ENCODE results near the gene HLA-DQA1.
"Not testable (repeated sequence)": the region's sequence is repeated elsewhere in the genome, so short reads cannot be mapped to it uniquely, and the experiment has no call there.

HLA-DQA1 gene

DNA sequence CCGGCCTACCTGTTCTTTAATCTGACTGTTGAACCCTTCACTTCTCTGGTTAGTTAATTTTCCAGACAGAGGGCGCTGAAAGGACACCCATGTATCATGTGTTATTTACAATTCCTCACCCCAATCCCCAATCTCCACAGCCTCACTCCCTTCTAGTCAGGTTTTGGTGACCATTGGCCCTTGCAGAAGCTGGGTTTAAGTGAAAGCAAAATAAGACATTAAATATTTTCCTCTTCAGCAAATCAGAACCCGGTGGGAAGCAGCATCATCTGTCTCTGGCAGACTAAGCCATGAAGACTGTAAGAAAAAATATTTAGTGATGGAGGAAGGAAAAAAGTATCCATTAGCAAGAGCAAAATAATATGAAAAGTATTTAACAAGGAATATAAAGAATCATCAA lies 9.4 kb upstream of the HLA-DQA1 start:
- no peaks in the 10 kb centered on the region for H3K9me2 ChIP-seq (replicated peaks; ENCODE audit: insufficient read depth, low read length)
- no peak for TF ChIP-seq EZH2phosphoT487 (conservative IDR thresholded peaks at IDR 0.05; ENCODE audit: low read length)
- no peak overlapping the region for H3K4me3 ChIP-seq (ENCODE audit: insufficient read depth, low read length, poor library complexity, severe bottlenecking)
- peak overlapping the region; percentile 72 for H2AFZ ChIP-seq (ENCODE audit: low read depth, low read length, severe bottlenecking)
- peak overlapping the region; percentile 59 for H3K27ac ChIP-seq (ENCODE audit: low read depth, low read length)
- H3K4me2 ChIP-seq (ENCODE audit: low read depth, low read length, poor library complexity, severe bottlenecking): peak overlapping the region; percentile 50
- H3K9me3 ChIP-seq (ENCODE audit: insufficient read depth, low read length): no peaks in the 10 kb centered on the region
- H3K9ac ChIP-seq (ENCODE audit: low read length): peak overlapping the region; percentile 19
- H3F3A ChIP-seq (ENCODE audit: insufficient read depth): peaks cover 27% of the 10 kb centered on the region
- no peaks in the 10 kb centered on the region for H4K20me1 ChIP-seq (ENCODE audit: low read depth, low read length)
- H3K27me3 ChIP-seq (ENCODE audit: low read length): no peaks in the 10 kb centered on the region
- no peaks in the 10 kb centered on the region for H3K79me2 ChIP-seq (ENCODE audit: insufficient read depth, low read length)
- H3K36me3 ChIP-seq (ENCODE audit: low read length): no peaks in the 10 kb centered on the region

DNA sequence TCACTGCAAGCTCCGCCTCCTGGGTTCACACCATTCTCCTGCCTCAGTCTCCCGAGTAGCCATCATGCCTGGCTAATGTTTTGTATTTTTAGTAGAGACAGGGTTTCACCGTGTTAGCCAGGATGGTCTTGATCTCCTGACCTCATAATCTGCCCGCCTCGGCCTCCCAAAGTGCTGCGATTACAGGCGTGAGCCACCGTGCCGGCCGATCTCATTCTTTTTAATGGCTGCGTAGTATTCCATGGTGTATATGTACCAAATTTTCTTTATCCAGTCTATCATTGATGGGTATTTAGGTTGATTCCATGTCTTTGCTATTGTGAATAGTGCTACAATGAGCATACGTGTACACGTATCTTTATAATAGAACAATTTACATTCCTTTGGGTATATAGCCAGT lies 7.4 kb upstream of the HLA-DQA1 start:
- H3K9me3 ChIP-seq (ENCODE audit: insufficient read depth, low read length); H3K36me3 ChIP-seq (ENCODE audit: low read length); H3K4me3 ChIP-seq (ENCODE audit: insufficient read depth, low read length, poor library complexity, severe bottlenecking); H4K20me1 ChIP-seq (ENCODE audit: low read depth, low read length); H3K27ac ChIP-seq (ENCODE audit: low read depth, low read length); H3K79me2 ChIP-seq (ENCODE audit: insufficient read depth, low read length); H2AFZ ChIP-seq (ENCODE audit: low read depth, low read length, severe bottlenecking); H3K4me2 ChIP-seq (ENCODE audit: low read depth, low read length, poor library complexity, severe bottlenecking); H3K9me2 ChIP-seq (replicated peaks; ENCODE audit: insufficient read depth, low read length); H3K9ac ChIP-seq (ENCODE audit: low read length); H3K27me3 ChIP-seq (ENCODE audit: low read length): not testable (repeated sequence)
- H3F3A ChIP-seq (ENCODE audit: insufficient read depth): peaks cover 10% of the 10 kb centered on the region; the same call in 1 of the 2 replicates

DNA sequence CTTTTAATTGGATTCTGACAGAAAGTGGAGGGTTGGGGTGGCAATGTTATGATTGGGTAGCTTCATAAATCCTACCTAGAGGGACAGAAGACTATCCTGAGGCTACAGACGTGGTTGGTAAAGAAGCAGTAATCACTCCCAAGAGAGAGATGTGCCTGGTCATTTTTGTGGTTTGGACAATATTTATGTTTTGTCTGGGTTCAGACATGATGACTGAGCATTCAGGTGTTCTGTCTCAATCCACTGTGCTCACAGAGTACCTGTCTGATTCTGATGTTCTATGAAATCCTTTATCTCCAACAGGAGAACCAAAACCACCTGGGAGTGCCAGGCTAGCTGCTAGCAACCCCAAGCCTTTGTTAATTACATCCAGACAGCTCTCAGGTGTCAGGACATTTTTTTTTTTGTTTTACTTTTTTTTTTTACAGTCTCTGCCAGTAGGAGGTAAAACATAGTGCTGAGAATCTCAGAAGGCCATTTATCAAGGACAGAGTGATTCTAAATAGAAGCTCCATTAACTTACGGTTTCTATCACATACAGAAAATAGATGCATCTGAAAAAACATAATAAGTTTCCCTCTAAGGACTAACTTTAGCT lies 1.6 kb upstream of the HLA-DQA1 start:
- Histone ChIP-seq H3K79me2 (ENCODE audit: insufficient read depth, low read length) (peaks cover 30% of the 10 kb centered on the region), H3K36me3 (ENCODE audit: low read length) (no peaks in the 10 kb centered on the region), H4K20me1 (ENCODE audit: low read depth, low read length) (no peaks in the 10 kb centered on the region), H3K4me3 (ENCODE audit: insufficient read depth, low read length, poor library complexity, severe bottlenecking) (no peak overlapping the region), H3F3A (ENCODE audit: insufficient read depth) (peaks cover 12% of the 10 kb centered on the region; the same call in 1 of the 2 replicates), H3K27me3 (ENCODE audit: low read length) (no peaks in the 10 kb centered on the region), H3K4me2 (ENCODE audit: low read depth, low read length, poor library complexity, severe bottlenecking) (no peak overlapping the region), H2AFZ (ENCODE audit: low read depth, low read length, severe bottlenecking) (no peak overlapping the region), H3K9me2 (replicated peaks; ENCODE audit: insufficient read depth, low read length) (no peaks in the 10 kb centered on the region), H3K27ac (ENCODE audit: low read depth, low read length) (no peak overlapping the region), H3K9ac (ENCODE audit: low read length) (no peak overlapping the region), H3K9me3 (ENCODE audit: insufficient read depth, low read length) (no peaks in the 10 kb centered on the region)
- TF ChIP-seq, protein P1, sequence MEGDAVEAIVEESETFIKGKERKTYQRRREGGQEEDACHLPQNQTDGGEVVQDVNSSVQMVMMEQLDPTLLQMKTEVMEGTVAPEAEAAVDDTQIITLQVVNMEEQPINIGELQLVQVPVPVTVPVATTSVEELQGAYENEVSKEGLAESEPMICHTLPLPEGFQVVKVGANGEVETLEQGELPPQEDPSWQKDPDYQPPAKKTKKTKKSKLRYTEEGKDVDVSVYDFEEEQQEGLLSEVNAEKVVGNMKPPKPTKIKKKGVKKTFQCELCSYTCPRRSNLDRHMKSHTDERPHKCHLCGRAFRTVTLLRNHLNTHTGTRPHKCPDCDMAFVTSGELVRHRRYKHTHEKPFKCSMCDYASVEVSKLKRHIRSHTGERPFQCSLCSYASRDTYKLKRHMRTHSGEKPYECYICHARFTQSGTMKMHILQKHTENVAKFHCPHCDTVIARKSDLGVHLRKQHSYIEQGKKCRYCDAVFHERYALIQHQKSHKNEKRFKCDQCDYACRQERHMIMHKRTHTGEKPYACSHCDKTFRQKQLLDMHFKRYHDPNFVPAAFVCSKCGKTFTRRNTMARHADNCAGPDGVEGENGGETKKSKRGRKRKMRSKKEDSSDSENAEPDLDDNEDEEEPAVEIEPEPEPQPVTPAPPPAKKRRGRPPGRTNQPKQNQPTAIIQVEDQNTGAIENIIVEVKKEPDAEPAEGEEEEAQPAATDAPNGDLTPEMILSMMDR (IDR thresholded peaks at IDR 0.05; ENCODE audit: insufficient read depth, low read length, poor library complexity, severe bottlenecking): no peak
- TF ChIP-seq EZH2phosphoT487 (conservative IDR thresholded peaks at IDR 0.05; ENCODE audit: low read length): no peak

DNA sequence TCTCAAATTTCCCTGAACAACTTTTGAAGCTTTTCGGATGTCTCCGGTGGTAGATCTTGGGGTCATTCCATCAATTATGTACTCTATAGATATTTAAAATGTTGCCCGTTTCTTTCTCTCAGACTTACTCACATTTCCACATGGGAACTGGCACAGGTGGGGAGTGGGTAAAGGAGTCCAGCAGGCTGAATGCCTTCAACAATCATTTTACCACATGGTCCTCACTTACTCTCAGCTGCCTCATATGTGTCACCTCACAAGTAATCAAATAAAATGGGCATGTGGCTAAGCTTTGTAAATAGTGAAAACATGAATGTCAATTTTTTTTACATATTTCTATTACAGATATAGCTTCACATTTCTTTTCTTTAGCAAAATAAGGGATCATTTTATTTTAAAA lies 677 bp downstream of the HLA-DQA1 start:
- Histone ChIP-seq H3K79me2 (ENCODE audit: insufficient read depth, low read length) (peaks cover 30% of the 10 kb centered on the region), H4K20me1 (ENCODE audit: low read depth, low read length) (no peaks in the 10 kb centered on the region), H3K9ac (ENCODE audit: low read length) (peak overlapping the region; percentile 64), H3F3A (ENCODE audit: insufficient read depth) (peaks cover 12% of the 10 kb centered on the region; the same call in 1 of the 2 replicates), H3K27ac (ENCODE audit: low read depth, low read length) (peak overlapping the region; percentile 70), H3K9me3 (ENCODE audit: insufficient read depth, low read length) (no peaks in the 10 kb centered on the region), H3K36me3 (ENCODE audit: low read length) (no peaks in the 10 kb centered on the region), H3K4me2 (ENCODE audit: low read depth, low read length, poor library complexity, severe bottlenecking) (peak overlapping the region; percentile 92), H3K27me3 (ENCODE audit: low read length) (no peaks in the 10 kb centered on the region), H3K9me2 (replicated peaks; ENCODE audit: insufficient read depth, low read length) (no peaks in the 10 kb centered on the region), H2AFZ (ENCODE audit: low read depth, low read length, severe bottlenecking) (no peak overlapping the region), H3K4me3 (ENCODE audit: insufficient read depth, low read length, poor library complexity, severe bottlenecking) (peak overlapping the region; percentile 77)
- no peak for TF ChIP-seq EZH2phosphoT487 (conservative IDR thresholded peaks at IDR 0.05; ENCODE audit: low read length)
- TF ChIP-seq, protein P1 (IDR thresholded peaks at IDR 0.05; ENCODE audit: insufficient read depth, low read length, poor library complexity, severe bottlenecking): no peak
